DND-41 (cell line): ENCODE results near the gene PAH.

Experiments used
- CTCF ChIP-seq: IDR thresholded peaks from 2 replicates; pipeline ENCODE4 v1.5.1; 2012; ENCODE audit warnings: borderline replicate concordance, low read length, moderate library complexity, mild to moderate bottlenecking; ENCODE audit not compliant: poor library complexity, severe bottlenecking; ENCODE audit errors: extremely low read depth
- EZH2 ChIP-seq: IDR thresholded peaks from 3 replicates; pipeline ENCODE4 v1.6.1; 2012; ENCODE audit warnings: borderline replicate concordance, low read depth, mild to moderate bottlenecking, moderate library complexity, low read length, inconsistent platforms; ENCODE audit not compliant: severe bottlenecking

DNA sequence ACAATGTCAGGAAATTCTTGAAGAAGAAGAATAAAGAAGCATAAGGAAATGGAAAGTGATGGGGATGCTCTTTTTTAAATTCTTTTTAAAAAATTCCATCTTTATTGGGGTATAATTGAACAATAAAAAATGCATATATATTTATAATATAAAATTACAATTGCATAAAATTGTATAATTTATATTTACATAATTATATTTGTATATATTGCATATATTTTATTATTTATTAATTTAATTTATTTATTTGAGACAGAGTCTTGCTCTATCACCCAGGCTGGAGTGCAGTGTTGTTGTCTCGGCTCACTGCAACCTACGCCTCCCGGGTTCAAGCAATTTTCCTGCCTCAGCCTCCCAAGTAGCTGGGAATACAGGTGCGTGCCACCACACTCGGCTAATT, 36.3 kb downstream of the PAH start:
- TF ChIP-seq EZH2 (no peak), CTCF (no peak)
